OCI-M2 (cell line): ENCODE measurements around the gene FCMR.

Source experiments
- DNase-seq: peaks from one replicate; lab custom pipeline; 2025; ENCODE audit not compliant: unreplicated experiment; lab: John Stamatoyannopoulos, UW

FCMR gene

GRCh38 chr1:206951318-206952100, 29.8 kb upstream of the FCMR start:
- no peak for DNase-seq

GRCh38 chr1:206949641-206950040, 27.9 kb upstream of the FCMR start:
- no peak for DNase-seq

- no peak for DNase-seq
Observed at GRCh38 chr1:206949208-206949607, 27.5 kb upstream of the FCMR start.

GRCh38 chr1:206947255-206947654, 25.5 kb upstream of the FCMR start:
- no peak for DNase-seq

GRCh38 chr1:206946261-206946660, 24.5 kb upstream of the FCMR start, which contains the start of gene PIGR:
Gene PIGR, minus strand, starts transcription at chr1:206946466. Its CDS starts 5,935 bp downstream, at chr1:206940531.
- no peak for DNase-seq

GRCh38 chr1:206945779-206946178, 24.0 kb upstream of the FCMR start:
- no peak for DNase-seq

GRCh38 chr1:206944703-206945102, 23.0 kb upstream of the FCMR start:
- DNase-seq, result no peak

GRCh38 chr1:206941766-206942418, 20.2 kb upstream of the FCMR start:
- no peak for DNase-seq

- DNase-seq, result no peak
Observed at GRCh38 chr1:206940588-206940936, 18.8 kb upstream of the FCMR start.

- DNase-seq, result no peak
Observed at GRCh38 chr1:206939841-206940587, 18.3 kb upstream of the FCMR start.

GRCh38 chr1:206939131-206939530, 17.4 kb upstream of the FCMR start:
- no peak for DNase-seq

GRCh38 chr1:206937425-206937824, 15.7 kb upstream of the FCMR start:
- no peak for DNase-seq

- no peak for DNase-seq
Observed at GRCh38 chr1:206935491-206936067, 13.8 kb upstream of the FCMR start.

- DNase-seq, result no peak
Observed at GRCh38 chr1:206933333-206933945, 11.7 kb upstream of the FCMR start.

- no peak for DNase-seq
Observed at GRCh38 chr1:206932177-206932576, 10.4 kb upstream of the FCMR start.

- no peak for DNase-seq
Observed at GRCh38 chr1:206931709-206932108, 10.0 kb upstream of the FCMR start.

- no peak for DNase-seq
Observed at GRCh38 chr1:206930210-206930798, 8.6 kb upstream of the FCMR start.

GRCh38 chr1:206929524-206929923, 7.8 kb upstream of the FCMR start:
- no peak for DNase-seq

GRCh38 chr1:206926286-206926685, 4.5 kb upstream of the FCMR start:
- DNase-seq, result no peak

GRCh38 chr1:206925106-206925736, 3.5 kb upstream of the FCMR start:
- DNase-seq, result no peak
